WTC11 (cell line): ENCODE measurements around the gene NPHS1. TPM values are rescaled to one million over a fixed set of nuclear protein-coding genes. Genes with fewer than 3 reads are reported as not detected.

Experiments
- ATAC-seq: fragments of 200-7000 bp; cut with Tn5 transposase; 2 replicates; pipeline ENCODE4 v1.10.0; 2021; ENCODE audit warnings: mild to moderate bottlenecking, moderate library complexity
- CTCF ChIA-PET: fragments of 300-600 bp; sonication (Branson Sonifier 250); formaldehyde crosslinking; loops from one replicate; lab custom pipeline; 2021; ENCODE audit warnings: antibody characterized with exemption; lab: Charles Lee
- POLR2A ChIA-PET: fragments of 350-600 bp; sonication (Branson Sonifier 250); formaldehyde crosslinking; loops from one replicate; lab custom pipeline; 2021; ENCODE audit warnings: antibody characterized with exemption; lab: Charles Lee
- DNase-seq: peaks from one replicate; pipeline ENCODE4 v3.0.0; 2021; ENCODE audit warnings: low spot score
- H3K27ac Mint-ChIP-seq: 2 replicates; pipeline ENCODE4 v1.8.0; 2021; ENCODE audit warnings: mixed read lengths
- H3K27me3 Mint-ChIP-seq: 2 replicates; pipeline ENCODE4 v1.8.0; 2021; ENCODE audit warnings: low read depth, mild to moderate bottlenecking, moderate library complexity, mixed read lengths
- H3K36me3 Mint-ChIP-seq: 2 replicates; pipeline ENCODE4 v1.8.0; 2021; ENCODE audit warnings: mixed read lengths
- H3K4me1 Mint-ChIP-seq: 2 replicates; pipeline ENCODE4 v1.8.0; 2022; ENCODE audit warnings: mixed read lengths
- H3K4me3 Mint-ChIP-seq: 2 replicates; pipeline ENCODE4 v1.8.0; 2021; ENCODE audit warnings: mild to moderate bottlenecking, moderate library complexity, mixed read lengths
- H3K9me3 Mint-ChIP-seq: 2 replicates; pipeline ENCODE4 v1.8.0; 2021; ENCODE audit warnings: mixed read lengths
- ATF1 ChIP-seq: sonication (generic); formaldehyde crosslinking; IDR thresholded peaks from 2 replicates; pipeline ENCODE4 v1.8.1; 2023; ENCODE audit warnings: mild to moderate bottlenecking, moderate library complexity, missing genetic modification reagents
- CDX4 ChIP-seq: fragments of 250-450 bp; sonication (Bioruptor Pico); IDR thresholded peaks from 2 replicates; pipeline ENCODE4 v1.9.0; 2021; ENCODE audit warnings: moderate library complexity, mild to moderate bottlenecking, inconsistent platforms, borderline replicate concordance
- CREB1 ChIP-seq: sonication (generic); formaldehyde crosslinking; IDR thresholded peaks from 2 replicates; pipeline ENCODE4 v1.8.0; 2023; ENCODE audit warnings: mild to moderate bottlenecking, missing genetic modification reagents
- E2F4 ChIP-seq: sonication (generic); formaldehyde crosslinking; IDR thresholded peaks from 2 replicates; pipeline ENCODE4 v1.8.1; 2022; ENCODE audit warnings: low read depth, mild to moderate bottlenecking, moderate library complexity, missing genetic modification reagents, borderline replicate concordance
- ERG ChIP-seq: fragments of 250-450 bp; sonication (Bioruptor Pico); IDR thresholded peaks from 2 replicates; pipeline ENCODE4 v1.8.0; 2021; ENCODE audit warnings: mild to moderate bottlenecking
- FOXP4 ChIP-seq: sonication (generic); formaldehyde crosslinking; IDR thresholded peaks from 2 replicates; pipeline ENCODE4 v1.8.0; 2022; ENCODE audit warnings: mild to moderate bottlenecking, missing genetic modification reagents
- HMGA2 ChIP-seq: fragments of 250-450 bp; sonication (Bioruptor Pico); IDR thresholded peaks from 2 replicates; pipeline ENCODE4 v1.4.0; 2021; ENCODE audit warnings: mild to moderate bottlenecking, moderate library complexity
- MLX ChIP-seq: sonication (generic); formaldehyde crosslinking; IDR thresholded peaks from 2 replicates; pipeline ENCODE4 v1.8.1; 2023; ENCODE audit warnings: mild to moderate bottlenecking, missing genetic modification reagents, moderate library complexity
- NFE2L1 ChIP-seq: sonication (generic); formaldehyde crosslinking; IDR thresholded peaks from 2 replicates; pipeline ENCODE4 v1.8.1; 2023; ENCODE audit warnings: missing genetic modification reagents
- SP1 ChIP-seq: sonication (generic); formaldehyde crosslinking; conservative IDR thresholded peaks from 2 replicates; pipeline ENCODE4 v1.8.1; 2022; ENCODE audit warnings: missing genetic modification reagents
- USF2 ChIP-seq: sonication (generic); formaldehyde crosslinking; IDR thresholded peaks from 2 replicates; pipeline ENCODE4 v1.8.1; 2023; ENCODE audit warnings: mild to moderate bottlenecking, missing genetic modification reagents, moderate library complexity
- ZBTB21 ChIP-seq: sonication (generic); formaldehyde crosslinking; IDR thresholded peaks from 2 replicates; pipeline ENCODE4 v1.8.1; 2023; ENCODE audit warnings: mild to moderate bottlenecking, missing genetic modification reagents, borderline replicate concordance
- ZNF138 ChIP-seq: sonication (generic); formaldehyde crosslinking; conservative IDR thresholded peaks from 2 replicates; pipeline ENCODE4 v1.8.1; 2022; ENCODE audit warnings: mild to moderate bottlenecking, moderate library complexity, missing genetic modification reagents
- ZNF263 ChIP-seq: sonication (generic); formaldehyde crosslinking; IDR thresholded peaks from 2 replicates; pipeline ENCODE4 v1.8.1; 2022; ENCODE audit warnings: low read depth, mild to moderate bottlenecking, moderate library complexity, missing genetic modification reagents
- ZNF396 ChIP-seq: fragments of 250-450 bp; sonication (Bioruptor Pico); IDR thresholded peaks from 2 replicates; pipeline ENCODE4 v1.8.0; 2021; ENCODE audit warnings: mild to moderate bottlenecking, moderate library complexity, borderline replicate concordance
- ZNF425 ChIP-seq: fragments of 250-450 bp; sonication (Bioruptor Pico); conservative IDR thresholded peaks from 2 replicates; pipeline ENCODE4 v1.9.0; 2021; ENCODE audit warnings: mild to moderate bottlenecking
- ZNF532 ChIP-seq: fragments of 250-450 bp; sonication (Bioruptor Pico); IDR thresholded peaks from 2 replicates; pipeline ENCODE4 v1.9.0; 2021; ENCODE audit warnings: mild to moderate bottlenecking, borderline replicate concordance
- total RNA-seq: library from RNA; stranded (reverse); gene quantifications from 3 replicates; pipeline ENCODE4 v1.2.3, GENCODE V29; 2021

NPHS1 gene
- total RNA-seq, 1 experiment from 2014 or later: 0.61 TPM

- no peak for TF ChIP-seq ERG (CRISPR knock-in tag)
- no peak for TF ChIP-seq ZBTB21
- TF ChIP-seq ZNF425 (CRISPR knock-in tag): no peak
- TF ChIP-seq NFE2L1 (CRISPR knock-in tag): no peak
- TF ChIP-seq HMGA2: no peak
- TF ChIP-seq FOXP4 (CRISPR knock-in tag): no peak
- TF ChIP-seq ZNF396 (CRISPR knock-in tag): no peak
- TF ChIP-seq E2F4: no peak
- TF ChIP-seq MLX (CRISPR knock-in tag): no peak
- TF ChIP-seq, all 79 proteins: peak for 0
Measured at GRCh38 chr19:35822579-35822978, 29.7 kb downstream of the NPHS1 start (continued).

- POLR2A ChIA-PET: no interaction called here
- Mint-ChIP-seq H3K27me3 (peaks cover 53% of the 10 kb centered on the region), H3K4me1 (peaks cover 10% of the 10 kb centered on the region), H3K36me3 (no peaks in the 10 kb centered on the region), H3K4me3 (no peak overlapping the region), H3K27ac (no peak overlapping the region), H3K9me3 (peaks cover 1% of the 10 kb centered on the region; the same call in 1 of the 2 replicates)
- no peak for DNase-seq
- ATAC-seq: no peak
- no peak for TF ChIP-seq CREB1 (CRISPR knock-in tag)
- TF ChIP-seq CDX4 (CRISPR knock-in tag): no peak
- TF ChIP-seq SP1 (CRISPR knock-in tag): no peak
- TF ChIP-seq ZNF532 (CRISPR knock-in tag): no peak
- no peak for TF ChIP-seq ATF1 (CRISPR knock-in tag)
- no peak for TF ChIP-seq ZNF263 (CRISPR knock-in tag)
- TF ChIP-seq ZNF138 (CRISPR knock-in tag): no peak
- TF ChIP-seq USF2: no peak
- CTCF ChIA-PET: interaction anchor here (0.7 to 2.3 kb wide), 7 partner anchors 21 to 70 kb away, joined by 3 to 28 read pairs (median 11); partner anchors contain the start of genes LIN37 and NPHS1
Measured at GRCh38 chr19:35818445-35818844, 33.9 kb downstream of the NPHS1 start.
